ENCODE data around the gene IL1RN.

Gene IL1RN

DNA sequence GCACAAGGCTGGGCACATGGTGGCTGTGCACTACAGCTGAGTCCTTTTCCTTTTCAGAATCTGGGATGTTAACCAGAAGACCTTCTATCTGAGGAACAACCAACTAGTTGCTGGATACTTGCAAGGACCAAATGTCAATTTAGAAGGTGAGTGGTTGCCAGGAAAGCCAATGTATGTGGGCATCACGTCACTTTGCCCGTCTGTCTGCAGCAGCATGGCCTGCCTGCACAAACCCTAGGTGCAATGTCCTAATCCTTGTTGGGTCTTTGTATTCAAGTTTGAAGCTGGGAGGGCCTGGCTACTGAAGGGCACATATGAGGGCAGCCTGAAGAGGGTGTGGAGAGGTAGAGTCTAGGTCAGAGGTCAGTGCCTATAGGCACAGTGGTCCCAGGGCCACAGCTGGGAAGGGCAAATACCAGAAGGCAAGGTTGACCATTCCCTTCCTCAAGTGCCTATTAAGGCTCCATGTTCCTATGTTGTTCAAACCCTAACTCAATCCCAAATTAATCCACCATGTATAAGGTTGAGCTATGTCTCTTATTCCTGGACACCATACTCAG, 2.2 kb downstream of the IL1RN start:
- no peak for DNase-seq

DNA sequence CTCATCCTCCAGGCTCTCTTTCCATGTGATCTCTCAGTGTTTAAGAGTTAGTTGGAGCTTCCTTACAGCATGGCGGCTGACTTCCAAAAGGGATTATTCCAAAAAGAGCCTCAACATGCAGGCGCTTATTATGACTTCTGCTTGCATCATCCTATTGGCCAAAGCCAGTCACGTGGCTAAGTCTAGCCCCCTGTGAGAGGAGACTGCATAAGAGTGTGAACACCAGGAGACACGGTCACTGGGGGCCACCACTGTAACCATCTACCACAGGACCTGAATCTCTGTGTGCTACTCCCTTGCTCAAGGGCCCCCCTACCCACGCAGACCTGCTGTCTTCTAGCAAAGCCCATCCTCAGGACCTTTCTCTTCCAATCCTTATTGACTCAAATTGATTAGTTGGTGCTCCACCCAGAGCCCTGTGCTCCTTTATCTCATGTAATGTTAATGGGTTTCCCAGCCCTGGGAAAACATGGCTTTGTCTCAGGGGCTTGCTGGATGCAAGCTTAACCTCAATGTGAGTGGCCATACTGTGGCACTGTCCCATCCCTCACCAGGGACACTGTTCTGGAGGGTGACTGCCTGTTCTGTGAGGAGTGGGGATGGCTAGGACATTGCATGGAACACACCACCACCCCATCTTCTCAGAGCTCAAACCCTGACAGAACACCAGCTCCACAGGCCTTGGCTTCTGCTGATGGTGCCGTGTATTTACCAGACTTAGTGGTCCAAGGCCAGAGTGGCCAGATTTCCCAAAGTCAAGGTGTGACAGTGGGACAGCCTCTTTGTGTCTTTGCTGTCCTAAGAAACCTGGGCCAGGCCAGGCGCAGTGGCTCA, 4.2 kb downstream of the IL1RN start:
- DNase-seq = no peak

- no peak for DNase-seq
Observed at GRCh38 chr2:113132414-113133021, 5.1 kb downstream of the IL1RN start.

- DNase-seq = no peak
Observed at GRCh38 chr2:113133704-113134598, 6.6 kb downstream of the IL1RN start.

GRCh38 chr2:113134717-113135116, 7.3 kb downstream of the IL1RN start:
- DNase-seq = no peak

DNA sequence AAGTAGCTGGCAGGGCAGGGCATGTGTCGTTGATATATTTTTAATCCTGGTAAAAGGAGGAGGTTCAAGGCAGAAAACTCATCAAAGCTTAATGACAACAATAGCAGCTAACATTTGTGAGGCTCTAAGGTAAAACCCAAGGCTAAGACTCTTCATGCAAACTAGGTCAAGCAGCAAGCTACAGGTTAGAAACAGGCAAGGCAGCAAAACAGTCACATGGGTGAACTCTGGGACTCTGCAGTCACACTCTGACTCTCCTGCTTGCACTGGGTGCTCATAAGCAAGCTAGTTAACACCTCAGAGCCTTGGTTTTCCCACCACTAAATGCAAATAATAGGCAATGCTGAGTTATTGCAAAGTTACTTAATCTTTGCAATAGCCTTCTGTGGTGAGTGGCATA, 7.9 kb downstream of the IL1RN start:
- DNase-seq = no peak

- no peak for DNase-seq
Observed at GRCh38 chr2:113136828-113137775, 9.7 kb downstream of the IL1RN start.

GRCh38 chr2:113137827-113138226, 10.4 kb downstream of the IL1RN start:
- no peak for DNase-seq

DNA sequence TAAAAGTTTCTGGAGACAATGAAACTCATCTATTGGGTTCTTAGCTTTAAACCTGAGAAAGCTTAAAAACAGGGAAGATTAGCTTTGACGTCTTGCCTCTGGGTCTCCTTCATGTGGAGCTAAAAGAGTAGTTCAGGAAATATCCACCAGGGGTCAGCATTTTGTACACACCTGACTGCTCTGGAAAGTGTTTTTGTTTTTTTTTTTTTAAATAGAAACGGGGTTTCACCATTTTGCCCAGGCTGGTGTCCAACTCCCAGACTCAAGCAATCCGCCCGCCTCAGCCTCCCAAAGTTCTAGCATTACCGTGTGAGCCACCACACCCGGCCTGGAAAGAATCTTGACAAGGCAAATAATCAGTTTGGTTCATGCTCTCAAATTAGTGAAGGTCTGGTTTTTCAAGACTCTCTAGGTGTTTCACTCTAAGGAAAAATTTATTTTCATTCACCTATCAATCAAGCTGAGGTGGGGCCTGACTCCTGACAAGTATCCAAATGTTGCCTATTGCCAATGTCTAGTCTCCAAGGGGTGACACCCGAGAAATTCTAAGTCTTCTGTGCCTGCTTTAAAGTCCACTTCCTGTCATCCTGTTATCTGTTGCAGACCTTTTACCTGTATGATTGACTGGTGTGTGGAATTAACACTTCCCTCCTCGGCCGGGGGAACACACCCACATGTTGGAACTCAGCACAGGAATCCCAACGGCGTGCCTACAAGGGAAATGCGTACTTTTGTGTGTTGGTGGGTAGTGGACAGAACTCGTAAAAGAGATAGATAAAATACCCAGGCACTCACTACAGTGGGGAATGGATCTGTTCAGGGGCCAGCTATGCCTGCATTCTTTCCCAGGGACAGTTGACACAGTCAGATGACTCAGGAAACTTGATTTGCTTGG, 11.3 kb downstream of the IL1RN start:
- no peak for DNase-seq

DNA sequence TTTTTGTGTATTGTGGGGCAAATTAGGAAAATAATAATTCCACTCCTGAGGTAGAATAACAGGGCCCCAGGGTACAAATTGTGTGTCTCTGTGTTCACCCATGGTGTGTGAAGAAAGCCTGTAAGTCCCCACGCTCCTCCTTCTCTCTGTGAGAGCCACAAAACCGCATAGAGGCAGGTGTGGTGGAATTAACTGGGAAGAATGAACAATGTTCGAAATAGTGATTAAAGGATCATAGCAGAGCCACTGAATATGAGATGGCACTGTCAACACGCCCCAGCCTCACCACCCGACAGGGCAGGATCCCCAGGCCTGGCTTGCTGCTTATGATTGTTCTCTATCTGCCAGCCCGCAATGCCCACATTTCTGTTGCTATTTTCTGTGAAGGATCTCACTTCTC, 14.1 kb downstream of the IL1RN start:
- no peak for DNase-seq

- DNase-seq = no peak
Observed at GRCh38 chr2:113142290-113142689, 14.9 kb downstream of the IL1RN start.

DNA sequence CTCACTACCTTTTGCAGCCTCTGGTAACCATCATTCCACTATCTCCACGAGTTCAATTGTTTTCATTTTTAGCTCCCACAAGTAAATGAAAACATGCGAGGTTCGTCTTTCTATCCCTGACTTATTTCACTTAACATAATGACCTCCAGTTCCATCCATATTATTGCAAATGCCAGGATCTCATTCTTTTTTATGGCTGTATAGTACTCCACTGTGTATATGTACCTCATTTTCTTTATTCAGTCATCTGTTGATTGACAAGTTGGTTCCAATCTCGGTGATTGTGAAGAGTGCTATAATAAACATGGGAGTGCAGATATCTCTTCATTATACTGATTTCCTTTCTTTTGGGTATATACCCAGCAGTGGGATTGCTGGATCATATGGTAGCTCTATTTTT, 16.9 kb downstream of the IL1RN start:
- no peak for DNase-seq

- DNase-seq = no peak
Observed at GRCh38 chr2:113148606-113149552, 21.5 kb downstream of the IL1RN start.

GRCh38 chr2:113149553-113150257, 22.3 kb downstream of the IL1RN start:
- DNase-seq = no peak

DNA sequence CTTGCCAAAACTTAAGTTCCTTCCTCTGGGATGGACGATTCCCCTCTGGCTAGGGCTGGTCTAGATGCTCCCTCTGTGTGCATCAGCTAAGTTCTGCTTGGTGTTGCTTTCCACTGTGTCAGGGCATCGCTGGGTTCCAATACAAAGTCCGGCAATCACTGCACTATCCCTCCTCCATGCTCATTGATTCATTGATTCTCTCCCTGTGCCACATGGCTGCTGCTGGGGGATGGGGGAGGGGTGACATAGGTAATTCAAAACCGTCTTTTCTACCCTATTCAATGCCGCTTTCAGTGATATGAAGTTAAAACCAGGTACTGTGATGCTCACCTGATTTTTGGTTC, 22.8 kb downstream of the IL1RN start:
- DNase-seq = no peak

GRCh38 chr2:113155331-113155730, 27.9 kb downstream of the IL1RN start:
- DNase-seq = no peak

DNA sequence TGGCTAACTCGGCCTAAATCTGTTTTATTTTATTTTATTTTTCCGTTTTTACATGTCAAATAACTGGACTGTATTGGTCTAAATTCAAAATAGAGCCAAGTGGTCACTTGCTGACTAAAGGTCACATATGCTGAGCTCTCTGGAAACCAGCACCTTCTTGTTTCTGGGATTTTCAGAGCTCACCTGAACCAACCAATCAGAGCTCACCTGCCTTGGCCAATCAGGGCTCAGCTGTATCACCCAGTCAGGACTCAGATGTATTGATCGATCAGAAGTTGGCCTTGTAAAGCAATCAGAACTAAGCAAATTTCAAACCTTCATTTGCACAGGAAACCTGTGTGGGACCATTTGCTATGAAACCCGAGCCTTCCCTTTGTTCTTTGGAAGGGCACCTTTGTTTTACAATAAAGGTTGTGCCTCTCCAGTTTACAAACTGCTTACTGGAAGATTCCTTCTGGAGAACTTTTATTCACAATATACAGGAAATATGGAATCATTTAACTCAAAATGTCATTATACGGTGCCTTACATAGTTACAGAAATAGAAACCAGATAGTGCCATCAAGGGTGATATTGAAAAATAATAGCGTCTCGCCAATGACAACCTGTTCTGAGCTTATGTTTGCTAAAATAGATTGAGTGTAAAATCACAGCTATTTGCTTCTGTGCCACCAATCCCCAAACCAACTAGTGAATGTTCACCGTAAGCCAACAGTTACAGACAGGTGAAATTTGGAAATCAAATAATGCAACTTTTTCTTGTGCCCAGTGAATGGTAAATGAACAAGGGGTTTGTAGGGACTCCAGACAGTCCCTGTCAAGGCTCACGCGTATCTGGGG, 29.1 kb downstream of the IL1RN start:
- no peak for DNase-seq

Data from activated effector memory CD4-positive, alpha-beta T cell treated with anti-CD3 and anti-CD28 coated beads, Interleukin-2, amount 50 U/mL, for 16 hours (primary cell).